ENCODE results near the gene PPP2R3C. TPM values are rescaled to one million over a fixed set of nuclear protein-coding genes. Genes with fewer than 3 reads are reported as not detected.

The PPP2R3C gene
- total and polyA plus RNA-seq, 2 of the 13 experiments (the other 11 are each of a cell fraction or from before 2014, with no cell fraction given): 63.4 to 102 TPM

DNA sequence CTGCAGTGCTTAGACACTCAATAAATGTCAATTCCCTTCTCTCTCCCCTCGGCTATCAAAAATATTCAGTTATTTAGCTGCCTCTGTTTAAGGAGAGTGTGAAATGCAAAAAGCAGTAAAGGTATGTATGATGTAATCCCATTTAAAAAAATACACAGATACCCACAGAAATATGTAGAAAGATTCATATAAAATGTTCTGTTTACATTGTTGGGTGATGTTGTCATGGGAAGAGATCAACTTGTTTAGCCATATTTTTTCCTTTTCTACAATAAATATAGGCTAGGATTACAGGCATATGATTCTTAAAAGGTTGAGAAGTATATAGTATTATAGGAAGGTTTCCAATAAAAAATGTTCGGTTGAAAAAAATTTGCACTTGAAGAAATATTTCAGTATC lies 7.8 kb downstream of the PPP2R3C start:
- no peak for ATAC-seq
- no peak for TF ChIP-seq CBX1 (IDR thresholded peaks at IDR 0.05; ENCODE audit: low read depth)
- peak; percentile 88 for TF ChIP-seq ATF7 (IDR thresholded peaks at IDR 0.05)
- no peak for TF ChIP-seq ATF7 (CRISPR knock-in tag; IDR thresholded peaks at IDR 0.05)
- no peak for TF ChIP-seq ZNF878 (CRISPR knock-in tag; IDR thresholded peaks at IDR 0.05)
- peak; percentile 28; the same call in 1 of the 2 replicates for TF ChIP-seq CEBPB (IDR thresholded peaks at IDR 0.05; ENCODE audit: borderline replicate concordance, low read depth, low read length)
- no peak for TF ChIP-seq MAZ (IDR thresholded peaks at IDR 0.05; ENCODE audit: borderline replicate concordance, low read depth, low read length)
- no peak for TF ChIP-seq MAZ (CRISPR knock-in tag; IDR thresholded peaks at IDR 0.05; ENCODE audit: low read depth)
- TF ChIP-seq, protein P1, sequence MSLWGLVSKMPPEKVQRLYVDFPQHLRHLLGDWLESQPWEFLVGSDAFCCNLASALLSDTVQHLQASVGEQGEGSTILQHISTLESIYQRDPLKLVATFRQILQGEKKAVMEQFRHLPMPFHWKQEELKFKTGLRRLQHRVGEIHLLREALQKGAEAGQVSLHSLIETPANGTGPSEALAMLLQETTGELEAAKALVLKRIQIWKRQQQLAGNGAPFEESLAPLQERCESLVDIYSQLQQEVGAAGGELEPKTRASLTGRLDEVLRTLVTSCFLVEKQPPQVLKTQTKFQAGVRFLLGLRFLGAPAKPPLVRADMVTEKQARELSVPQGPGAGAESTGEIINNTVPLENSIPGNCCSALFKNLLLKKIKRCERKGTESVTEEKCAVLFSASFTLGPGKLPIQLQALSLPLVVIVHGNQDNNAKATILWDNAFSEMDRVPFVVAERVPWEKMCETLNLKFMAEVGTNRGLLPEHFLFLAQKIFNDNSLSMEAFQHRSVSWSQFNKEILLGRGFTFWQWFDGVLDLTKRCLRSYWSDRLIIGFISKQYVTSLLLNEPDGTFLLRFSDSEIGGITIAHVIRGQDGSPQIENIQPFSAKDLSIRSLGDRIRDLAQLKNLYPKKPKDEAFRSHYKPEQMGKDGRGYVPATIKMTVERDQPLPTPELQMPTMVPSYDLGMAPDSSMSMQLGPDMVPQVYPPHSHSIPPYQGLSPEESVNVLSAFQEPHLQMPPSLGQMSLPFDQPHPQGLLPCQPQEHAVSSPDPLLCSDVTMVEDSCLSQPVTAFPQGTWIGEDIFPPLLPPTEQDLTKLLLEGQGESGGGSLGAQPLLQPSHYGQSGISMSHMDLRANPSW (CRISPR knock-in tag; IDR thresholded peaks at IDR 0.05; ENCODE audit: borderline replicate concordance): no peak
- TF ChIP-seq REPIN1 (CRISPR knock-in tag; IDR thresholded peaks at IDR 0.05; ENCODE audit: borderline replicate concordance, low read depth): no peak
- peaks cover 42 to 65% of the 10 kb centered on the region in 2 experiments for H3K36me3 ChIP-seq (replicated peaks in 1 of 2; ENCODE audit: control insufficient read depth in 1 of 2, insufficient read depth in 2 of 2, low read length in 2 of 2)
- H3K4me2 ChIP-seq (ENCODE audit: low read depth, low read length): no peak overlapping the region
- H3K27ac ChIP-seq (ENCODE audit: extremely low read length, insufficient read depth, low read length): no peak overlapping the region
- H3K4me1 ChIP-seq (ENCODE audit: insufficient read depth, low read length): peaks cover 23% of the 10 kb centered on the region
- DNase-seq (ENCODE audit: low spot score): no peak
- no peaks in the 10 kb centered on the region for H3K9me3 ChIP-seq (ENCODE audit: low read length)
- H2AFZ ChIP-seq (ENCODE audit: low read length): no peak overlapping the region
- whole genome bisulfite sequencing (ENCODE audit: low lambda C conversion rate): 91% methylated on average over 2 of the region's 2 CpGs
- CTCF ChIA-PET (ENCODE audit: low intra/inter-chr PET ratio, low total read pairs): no interaction called here
- peaks cover 13% of the 10 kb centered on the region for H3K79me2 ChIP-seq (ENCODE audit: insufficient read depth, low read length)
- no peak overlapping the region for H3K9ac ChIP-seq (ENCODE audit: insufficient read depth, low read depth, low read length)
- POLR2A ChIA-PET: interaction anchor here (0.9 to 2.0 kb wide), 3 partner anchors 10 to 68 kb away, joined by 3 to 9 read pairs (median 4); partner anchors contain the start of gene FAM177A1
- intact Hi-C loops (cut with micrococcal nuclease; ENCODE audit: unreplicated experiment): no loop called here
- no peak overlapping the region for H3K4me3 ChIP-seq (replicated peaks in 1 of 3; ENCODE audit: insufficient read depth in 1 of 3, low read depth in 2 of 3, low read length in 3 of 3)
- in situ Hi-C loops (cut with HindIII; ENCODE audit: extremely low pct_ligation_motif_present, low pct_unique_long_range_greater_than_20kb): no loop called here
- H3K27me3 ChIP-seq (ENCODE audit: control insufficient read depth in 1 of 2, insufficient read depth in 2 of 2, low read length in 2 of 2): no peaks in the 10 kb centered on the region
- no peaks in the 10 kb centered on the region for H4K20me1 ChIP-seq (ENCODE audit: insufficient read depth, low read length)
- no peak for FAIRE-seq
- no TSS peak for BruUV-seq (replicated peaks)
